Endometrial microvascular endothelial cells (primary cell): Measurements from ENCODE around the gene GRAP2. TPM values are rescaled to one million over a fixed set of nuclear protein-coding genes. Genes with fewer than 3 reads are reported as not detected.

ENCODE experiments used
- in situ Hi-C: cut with HindIII; loops from 2 replicates; pipeline ENCODE4 v1.10.0; 2017; ENCODE audit warnings: low sequenced_read_pairs, low pct_unique_long_range_greater_than_20kb; ENCODE audit errors: inconsistent ontology term
- total RNA-seq: library from RNA; depleted of rRNA; stranded (reverse); fragments of >200 nt; gene quantifications from one replicate; pipeline ENCODE4 v1.2.3, GENCODE V29; 2015; ENCODE audit errors: inconsistent ontology term

Gene GRAP2
- total RNA-seq, 1 donor from 2014 or later: 1.2 TPM

DNA sequence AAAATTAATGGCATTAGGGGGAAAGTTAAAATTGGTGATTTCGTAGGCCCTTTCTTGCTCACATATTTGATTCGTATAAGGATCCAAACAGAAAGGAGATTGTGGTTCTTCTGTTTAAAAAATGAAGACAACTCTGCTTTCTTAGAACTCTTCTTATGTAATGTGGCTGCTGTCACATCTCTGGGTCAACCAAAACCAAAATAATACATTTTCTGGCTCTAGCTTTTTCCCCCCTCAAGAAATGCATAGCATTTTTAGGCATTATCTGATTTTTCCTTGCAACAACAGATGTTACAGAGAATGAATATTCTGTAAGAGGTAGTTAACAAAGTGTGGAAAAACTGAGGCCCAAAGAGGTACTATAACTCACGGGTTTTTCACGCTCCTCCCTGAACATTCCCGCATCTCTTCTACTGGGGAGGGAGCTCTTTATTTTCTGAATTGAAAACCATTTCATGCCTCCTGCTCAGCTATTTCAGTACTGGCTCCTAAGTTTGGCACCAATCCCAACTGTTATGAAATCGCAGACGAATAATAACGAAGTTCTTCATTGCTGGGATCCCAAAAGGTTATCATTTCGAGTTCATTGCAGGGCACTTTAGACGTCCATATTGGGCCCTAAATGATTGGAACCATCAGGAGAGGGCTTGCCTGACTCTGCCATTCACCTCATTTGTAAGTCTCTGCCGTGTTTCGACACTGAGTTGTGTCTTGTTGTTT, 17.1 kb downstream of the GRAP2 start:
- in situ Hi-C loops: no loop called here

DNA sequence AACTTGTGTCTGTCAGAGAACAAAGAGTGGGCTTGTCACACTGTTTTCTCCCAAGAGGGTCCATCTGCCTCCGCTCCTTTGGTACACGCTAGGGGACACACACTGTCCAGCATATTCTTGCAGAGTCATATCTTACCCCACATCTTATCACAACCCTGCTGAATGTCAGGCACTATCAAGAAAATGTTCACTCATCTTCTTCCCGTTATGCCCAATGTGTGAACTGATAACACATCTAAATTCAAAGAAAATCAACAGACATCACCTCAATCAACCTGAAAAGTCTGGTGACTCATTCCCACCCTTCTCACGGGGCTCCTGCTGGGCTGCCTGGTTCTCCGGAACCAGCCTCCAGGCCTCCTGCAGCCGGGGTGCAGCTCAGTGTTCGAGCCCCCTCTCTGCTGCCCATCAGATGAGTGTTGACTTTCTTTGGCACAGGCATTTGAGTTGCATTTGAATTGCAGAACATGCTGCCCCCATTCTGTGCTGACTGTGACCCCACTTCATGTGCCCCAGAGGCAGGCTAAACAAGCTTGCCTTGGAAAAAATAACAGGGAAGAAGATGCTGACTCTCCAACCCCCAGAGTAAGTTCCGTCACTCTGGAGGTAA, 19.4 kb downstream of the GRAP2 start:
- in situ Hi-C loops: no loop called here

DNA sequence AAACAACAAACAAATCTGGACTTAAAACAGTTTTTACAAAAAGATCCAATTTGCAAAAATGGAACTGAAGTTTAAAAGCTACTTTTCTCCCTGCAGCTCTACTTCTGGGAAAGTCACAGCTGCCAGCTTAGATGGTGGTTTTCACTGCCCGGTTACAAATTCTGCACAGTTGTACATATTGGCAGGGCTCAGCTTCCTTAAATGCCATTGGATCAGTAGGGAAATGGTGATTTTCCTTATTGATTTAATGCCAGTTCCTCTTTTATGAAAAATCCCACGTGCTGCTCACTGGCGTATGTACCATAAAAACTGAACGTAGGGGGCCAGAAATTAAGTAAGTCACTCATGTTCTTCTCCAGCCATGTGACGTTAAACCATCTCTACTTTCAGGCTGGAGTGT, 22.8 kb downstream of the GRAP2 start:
- in situ Hi-C loops: no loop called here

DNA sequence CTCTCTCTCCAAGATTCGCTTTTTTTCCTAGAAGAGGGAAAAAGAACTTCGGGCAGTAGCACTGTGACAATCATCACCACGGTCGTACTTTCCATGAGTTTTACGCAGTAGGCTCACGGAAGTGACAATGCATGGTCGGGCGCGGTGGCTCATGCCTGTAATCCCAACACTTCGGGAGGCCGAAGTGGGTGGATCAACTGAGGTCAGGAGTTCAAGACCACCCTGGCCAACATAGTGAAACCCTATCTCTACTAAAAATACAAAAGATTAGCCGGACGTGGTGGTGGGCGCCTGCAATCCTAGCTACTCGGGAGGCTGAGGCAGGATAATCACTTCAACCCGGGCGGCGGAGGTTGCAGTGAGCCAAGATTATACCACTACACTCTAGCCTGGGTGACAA, 23.4 kb downstream of the GRAP2 start:
- in situ Hi-C loops: no loop called here

DNA sequence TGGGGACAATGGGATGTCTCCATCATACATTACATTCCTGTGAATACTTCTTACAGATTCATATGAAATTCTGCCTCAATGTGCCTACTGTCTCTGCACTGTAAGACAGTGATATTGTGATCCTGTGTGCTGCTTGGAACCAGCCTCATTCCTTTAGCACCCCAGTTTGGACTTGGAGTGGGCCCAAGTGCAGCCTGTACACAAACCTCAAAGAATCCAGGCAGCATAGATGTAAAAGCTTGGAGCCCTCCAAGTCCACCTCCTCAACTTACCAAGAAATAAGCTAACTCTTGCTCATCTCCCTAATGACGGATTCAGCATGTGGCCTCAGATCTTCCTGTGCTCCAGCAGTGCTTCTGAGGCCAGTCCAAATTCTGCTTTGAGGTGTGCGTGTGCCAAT, 24.4 kb downstream of the GRAP2 start:
- in situ Hi-C loops: no loop called here

DNA sequence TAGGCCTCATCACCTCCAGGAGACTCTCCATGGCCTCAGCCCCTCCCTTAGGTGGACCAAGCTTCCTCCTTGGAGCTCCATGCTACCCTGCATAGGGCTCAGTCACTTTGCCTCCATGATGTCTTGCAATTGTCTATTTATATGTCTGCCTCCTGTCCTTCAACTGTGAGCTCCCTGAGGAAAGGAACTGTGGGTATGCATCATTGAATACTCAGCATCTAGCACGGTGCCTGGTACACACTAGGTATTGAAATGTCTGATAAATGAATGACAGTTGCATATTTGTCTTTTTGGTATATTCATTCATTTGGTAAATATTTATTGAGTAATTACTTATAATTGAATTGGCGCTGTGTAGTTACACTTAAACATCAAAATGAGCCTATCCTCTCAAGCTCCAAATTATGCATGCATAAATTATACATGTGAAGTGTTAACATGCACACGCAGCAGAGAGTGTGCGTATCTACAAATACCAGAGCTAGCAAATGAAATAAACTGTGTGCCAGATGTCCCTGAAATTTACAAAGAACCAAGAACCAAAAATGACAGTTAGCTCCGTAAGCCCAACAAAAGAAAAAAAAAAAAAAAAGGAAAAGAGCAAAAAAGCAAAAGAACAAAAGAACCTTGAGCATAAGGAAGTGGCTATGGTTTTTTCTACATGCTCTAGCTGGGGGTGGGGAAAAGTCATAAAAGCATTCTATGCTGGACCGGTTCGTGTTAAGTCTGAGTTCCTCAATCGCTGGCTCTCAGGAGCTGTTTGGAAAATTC, 25.2 kb downstream of the GRAP2 start:
- in situ Hi-C loops: no loop called here

DNA sequence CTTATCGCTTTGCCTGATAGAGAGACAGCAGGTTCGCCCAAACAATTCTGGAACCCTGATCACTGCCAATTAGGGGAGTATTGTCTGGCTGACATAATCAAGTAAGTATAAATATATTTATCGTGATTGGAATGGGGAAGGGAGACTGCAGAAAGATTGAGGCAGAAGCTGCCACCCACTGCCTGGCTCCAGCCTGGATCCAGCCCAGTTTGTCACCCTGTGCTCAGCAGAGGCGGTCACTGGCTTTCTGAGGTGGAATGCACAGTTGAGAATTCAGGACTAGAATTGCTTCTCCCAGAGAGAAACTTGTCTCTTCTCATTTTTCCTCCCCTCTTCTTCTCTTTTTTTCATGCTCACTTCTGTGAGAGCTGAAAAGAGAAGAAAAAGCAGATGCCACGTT, 25.9 kb downstream of the GRAP2 start:
- in situ Hi-C loops: no loop called here

DNA sequence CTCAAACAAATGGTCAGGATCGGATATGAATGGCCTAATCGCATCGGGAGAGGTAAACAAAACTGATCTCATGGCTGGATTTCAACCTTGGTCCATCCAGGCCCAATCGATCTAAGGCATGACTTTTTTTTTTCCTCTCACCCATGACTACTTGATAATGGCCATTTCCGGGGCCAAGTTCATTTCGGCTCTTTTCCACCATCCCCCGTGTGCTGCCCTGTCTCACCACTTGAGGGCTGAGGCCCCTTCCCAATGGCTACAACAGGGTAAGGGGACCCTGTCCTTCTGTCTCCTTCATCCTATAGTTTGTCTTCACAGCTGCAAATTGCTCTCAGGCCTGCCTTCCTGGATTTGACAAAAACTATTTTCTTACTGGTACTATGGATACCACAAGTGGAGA, 26.7 kb downstream of the GRAP2 start:
- in situ Hi-C loops: no loop called here

DNA sequence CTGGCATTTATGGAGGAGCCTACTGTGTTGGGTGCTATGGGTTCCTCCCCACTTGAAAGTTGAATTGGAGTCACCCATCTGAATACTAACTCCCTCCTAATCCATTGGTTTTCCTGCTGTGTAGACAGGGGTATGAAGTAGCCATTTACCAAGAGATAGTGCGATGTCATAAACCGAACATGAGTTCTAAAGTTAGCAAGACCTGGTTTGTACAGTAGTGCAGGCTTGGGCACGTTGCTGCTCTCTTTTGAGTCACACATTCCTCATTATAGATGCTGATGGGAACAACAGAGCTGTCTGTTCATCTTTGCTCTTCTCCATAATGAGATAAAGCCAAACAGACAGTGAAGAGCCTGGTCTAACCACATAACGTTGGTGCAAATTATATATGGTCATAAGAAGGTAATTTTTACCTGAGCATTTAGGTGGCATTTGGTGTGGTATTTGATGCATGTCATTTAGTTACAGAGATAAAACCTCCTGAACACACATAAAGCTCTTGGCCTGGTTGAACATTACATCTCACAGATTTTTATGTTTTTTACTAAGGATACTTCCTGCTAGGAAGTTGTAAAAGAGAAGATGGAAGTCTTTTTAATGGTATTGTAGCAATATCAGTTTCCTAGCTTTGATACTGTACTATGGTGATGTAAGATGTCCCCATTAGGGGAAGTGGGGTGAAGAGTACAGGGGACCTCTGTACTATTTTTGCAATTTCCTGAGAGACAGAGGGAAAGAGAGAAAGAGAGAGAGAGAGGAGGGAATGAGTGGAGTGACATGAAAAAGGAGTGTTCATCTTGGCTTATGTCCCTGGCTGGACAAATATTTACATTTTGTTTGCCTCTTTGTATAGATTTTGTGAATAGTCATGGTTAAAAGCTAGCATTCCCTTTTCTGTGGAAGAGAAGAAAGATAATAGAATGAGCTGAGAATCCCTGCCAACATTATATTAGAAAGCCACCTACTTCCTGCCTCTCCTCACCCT, 27.9 kb downstream of the GRAP2 start:
- in situ Hi-C loops: no loop called here

DNA sequence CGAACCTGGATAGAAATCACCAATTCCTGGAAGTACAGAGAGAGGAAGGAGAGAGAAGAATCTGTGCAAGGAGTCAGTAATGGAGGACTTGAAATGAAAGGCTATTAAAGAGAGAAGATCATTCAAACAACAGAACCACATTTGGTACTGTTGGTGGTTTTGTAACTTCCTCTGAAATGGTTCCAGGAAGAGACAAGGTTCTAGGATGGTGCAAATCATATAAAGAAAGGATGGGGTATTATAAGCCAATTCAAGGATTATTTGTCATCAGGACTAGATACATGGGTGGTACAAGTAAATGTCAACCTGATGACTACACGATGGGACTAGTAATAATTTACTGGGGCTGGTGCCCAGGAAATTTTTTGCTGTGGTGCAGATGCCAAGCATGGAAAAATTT, 30.4 kb downstream of the GRAP2 start:
- in situ Hi-C loops: no loop called here

DNA sequence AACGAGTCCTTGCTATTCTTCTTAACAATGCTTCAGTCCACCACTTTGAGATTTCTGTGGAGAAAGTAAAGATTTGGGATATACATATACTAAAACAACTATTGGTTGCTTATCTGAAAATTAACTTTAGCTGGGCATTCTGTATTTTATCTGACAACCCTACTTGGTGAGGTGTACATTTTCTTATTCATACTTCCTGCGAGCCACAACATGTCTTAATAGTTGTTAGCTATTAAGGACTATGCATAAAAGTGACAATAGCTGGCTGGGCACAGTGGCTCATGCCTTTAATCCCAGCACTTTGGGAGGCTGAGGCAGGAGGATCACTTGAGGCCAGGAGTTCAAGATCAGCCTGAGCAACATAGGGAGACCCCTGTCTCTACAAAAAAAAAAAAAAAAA, 31.3 kb downstream of the GRAP2 start:
- in situ Hi-C loops: no loop called here

DNA sequence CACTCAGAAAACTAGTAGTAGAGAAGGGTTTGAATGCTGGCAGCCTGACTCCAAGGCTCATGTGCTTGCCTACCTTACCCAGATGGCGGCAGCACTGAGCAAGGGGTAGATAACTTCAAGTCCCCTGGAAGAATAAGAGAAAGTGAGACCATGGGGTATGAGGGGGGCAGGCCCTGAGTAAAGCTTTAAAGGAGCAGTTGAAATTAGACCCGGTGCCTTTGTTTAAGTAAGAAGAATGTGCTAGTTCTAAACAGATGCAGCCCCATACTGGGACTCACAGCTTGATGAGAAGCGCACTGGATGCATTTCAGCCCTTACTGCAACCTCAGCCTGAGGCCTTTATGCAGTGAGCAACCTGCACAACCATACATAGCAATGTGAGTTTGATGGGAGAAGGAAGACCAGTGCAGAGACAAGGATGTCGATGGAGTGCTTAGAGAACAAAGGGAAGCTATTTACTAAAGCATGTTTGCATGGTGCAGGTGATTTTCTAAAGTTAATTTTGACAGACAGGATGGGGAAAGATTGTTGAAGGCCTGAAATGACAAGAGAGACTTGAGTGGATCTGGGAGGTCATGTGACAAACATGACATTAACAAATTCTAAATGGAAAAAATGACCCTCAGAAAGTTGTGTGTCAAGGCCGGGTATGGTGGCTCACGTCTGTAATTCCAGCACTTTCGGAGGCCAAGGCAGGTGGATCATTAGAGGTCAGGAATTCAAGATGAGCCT, 32.2 kb downstream of the GRAP2 start:
- in situ Hi-C loops: no loop called here

DNA sequence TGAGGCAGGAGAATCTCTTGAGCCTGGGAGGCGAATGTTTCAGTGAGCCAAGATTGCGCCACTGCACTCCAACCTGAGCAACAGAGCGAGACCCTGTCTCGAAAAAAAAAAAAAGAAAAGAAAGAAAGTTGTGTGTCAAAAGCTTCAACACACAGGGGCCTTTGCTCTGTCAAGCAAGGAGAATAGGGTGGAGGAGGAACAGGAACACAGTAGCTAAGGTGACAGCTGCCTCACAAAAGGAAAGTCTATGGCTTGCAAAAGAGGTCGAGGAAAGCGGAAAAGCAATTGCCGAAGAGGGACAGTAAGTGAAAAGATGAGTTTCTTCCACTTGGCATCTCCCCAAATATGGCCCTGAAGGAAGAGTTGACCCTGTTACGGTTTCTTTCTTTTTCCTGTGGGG, 32.9 kb downstream of the GRAP2 start:
- in situ Hi-C loops: no loop called here

DNA sequence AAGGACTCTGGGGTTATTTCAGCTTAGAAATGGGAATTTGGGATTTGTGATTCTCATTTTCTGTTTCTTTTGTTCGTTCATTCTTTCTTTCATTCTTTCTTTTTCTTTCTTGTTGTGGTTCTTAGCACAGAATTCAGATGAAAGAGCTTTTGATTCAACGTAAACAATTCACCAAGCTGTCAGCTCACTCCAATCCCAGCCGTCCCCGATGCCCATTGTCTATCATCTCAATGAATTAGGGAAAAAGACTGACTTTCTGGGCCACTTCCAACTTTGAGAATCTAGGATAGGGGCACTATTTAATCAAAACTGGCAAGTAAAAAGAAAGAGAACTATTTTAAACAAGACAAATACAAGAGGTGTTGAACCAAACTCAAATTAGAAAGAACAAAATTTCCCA, 34.2 kb downstream of the GRAP2 start:
- in situ Hi-C loops: no loop called here

DNA sequence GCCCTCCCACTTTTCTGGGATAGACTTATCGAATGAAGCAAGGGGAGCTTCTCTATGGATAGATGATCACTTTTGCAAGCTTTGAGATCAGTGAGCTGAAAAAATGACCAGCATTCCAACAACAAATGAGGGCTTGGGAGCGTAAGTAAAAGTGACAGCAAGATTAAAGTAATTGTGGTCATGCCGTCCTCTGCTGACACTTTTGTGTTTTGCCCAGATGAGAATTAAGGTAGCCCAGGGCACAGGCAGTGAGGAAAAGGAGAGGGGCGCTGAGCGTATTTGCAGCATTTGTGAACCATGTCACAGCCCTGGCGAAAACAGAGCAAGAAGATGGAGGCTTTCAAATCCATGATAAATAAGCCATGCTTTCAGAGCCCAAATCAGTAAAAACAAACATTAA, 34.7 kb downstream of the GRAP2 start:
- in situ Hi-C loops: no loop called here

DNA sequence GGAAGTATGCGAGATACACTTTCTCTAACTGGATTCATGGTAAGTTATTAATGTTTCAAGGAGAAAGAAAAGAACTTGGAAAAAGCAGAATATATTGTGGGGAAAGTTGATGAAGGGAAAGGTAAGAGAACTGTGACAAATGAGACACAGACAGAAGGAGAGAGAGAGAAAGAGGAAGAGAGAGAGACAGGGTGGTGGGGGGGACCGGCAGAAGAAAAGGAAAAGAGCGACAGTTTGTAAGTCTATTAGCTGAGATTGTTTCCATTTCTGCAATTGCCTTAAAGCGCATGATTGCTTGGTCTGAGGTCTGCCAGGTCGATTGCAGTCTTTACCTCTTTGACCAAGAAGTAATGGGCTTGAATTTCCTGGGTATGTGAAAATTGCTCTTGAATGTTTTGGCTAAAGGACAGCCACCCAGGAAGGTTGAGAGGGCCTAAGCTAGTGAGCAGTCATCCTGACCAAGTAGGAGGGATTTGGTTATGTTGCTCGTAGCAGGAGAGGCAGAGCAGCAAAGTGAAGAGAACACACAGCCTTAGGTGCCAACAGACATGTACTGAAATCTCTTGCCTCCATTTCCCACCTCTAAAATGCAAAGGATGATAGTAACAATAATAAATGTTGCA, 35.8 kb downstream of the GRAP2 start:
- in situ Hi-C loops: no loop called here

DNA sequence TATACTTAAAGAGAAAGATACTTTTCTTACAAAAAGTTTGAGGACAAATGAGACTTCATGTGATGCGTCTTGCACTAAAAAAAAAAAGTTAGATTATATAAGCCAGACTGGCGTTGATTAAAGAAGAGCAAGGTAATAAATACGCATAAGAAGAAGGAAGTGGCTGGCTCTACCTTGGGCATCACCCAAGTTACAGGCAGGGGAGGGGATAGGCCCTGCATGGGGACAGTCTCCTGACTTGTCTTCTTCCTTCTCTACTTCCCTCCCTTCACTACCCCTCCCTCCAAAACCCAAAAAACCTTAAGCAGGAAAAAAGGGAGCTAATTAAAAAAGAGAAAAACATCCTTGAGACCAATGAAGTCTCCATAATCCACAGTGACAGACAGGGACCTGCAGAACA, 37.0 kb downstream of the GRAP2 start:
- in situ Hi-C loops: no loop called here

DNA sequence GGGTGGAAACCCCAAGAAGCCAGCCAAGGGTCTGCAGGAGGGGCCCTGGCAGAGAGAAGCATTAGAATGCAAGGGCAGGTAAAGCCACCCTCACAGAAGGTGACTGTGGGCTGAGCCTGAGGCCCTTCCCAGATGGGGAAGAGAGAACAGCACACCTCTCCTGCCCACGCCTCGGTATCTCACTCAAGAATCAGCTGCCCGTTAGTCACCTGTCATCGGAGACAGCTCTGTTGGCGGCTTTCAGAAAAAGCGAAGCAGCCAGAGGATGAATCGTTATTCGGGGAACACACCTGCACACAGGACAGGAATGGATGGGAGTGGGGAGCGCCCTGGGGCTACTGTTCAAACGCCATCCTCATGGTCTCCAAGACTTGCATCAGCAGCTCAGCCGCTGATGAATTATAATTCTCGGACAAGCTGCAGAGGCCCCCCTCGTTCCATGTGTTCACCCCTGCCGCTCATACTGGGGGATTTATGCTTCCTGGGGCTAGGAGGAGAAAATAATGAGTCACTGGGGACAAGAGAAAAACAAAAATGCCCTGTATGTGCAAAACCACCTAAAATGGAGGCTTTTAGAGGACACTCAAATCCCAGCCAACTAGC, 37.7 kb downstream of the GRAP2 start:
- in situ Hi-C loops: no loop called here
